ENCODE measurements around the gene HOXC4. TPM values are rescaled to one million over a fixed set of nuclear protein-coding genes. Genes with fewer than 3 reads are reported as not detected.

The HOXC4 gene
- total RNA-seq, 1 experiment from 2014 or later, result 9.6 TPM

DNA sequence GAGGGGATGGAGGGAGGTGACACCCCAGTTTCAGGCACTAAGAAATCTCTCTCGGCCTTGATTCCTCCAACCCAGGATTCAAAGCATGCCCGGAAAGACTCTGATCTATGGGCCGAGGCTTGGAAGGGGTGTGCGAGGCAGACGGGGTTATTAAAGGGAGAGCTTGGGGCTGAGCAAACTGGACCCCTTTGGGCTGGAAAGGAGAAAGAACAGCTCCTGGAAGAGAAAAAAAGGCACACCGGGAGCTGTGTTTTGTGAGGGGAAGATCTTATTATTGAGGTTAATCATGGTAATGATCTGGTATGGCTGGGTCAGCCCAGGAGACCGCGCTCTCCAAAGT, 5.7 kb upstream of the HOXC4 start:
- POLR2A ChIA-PET (ENCODE audit: low non-redundant PET), result interaction anchor here (0.6 kb wide), 1 partner anchor 289 kb away, joined by 4 read pairs; no protein-coding TSS in a partner anchor
- no TSS peak for BruUV-seq (replicated peaks)

DNA sequence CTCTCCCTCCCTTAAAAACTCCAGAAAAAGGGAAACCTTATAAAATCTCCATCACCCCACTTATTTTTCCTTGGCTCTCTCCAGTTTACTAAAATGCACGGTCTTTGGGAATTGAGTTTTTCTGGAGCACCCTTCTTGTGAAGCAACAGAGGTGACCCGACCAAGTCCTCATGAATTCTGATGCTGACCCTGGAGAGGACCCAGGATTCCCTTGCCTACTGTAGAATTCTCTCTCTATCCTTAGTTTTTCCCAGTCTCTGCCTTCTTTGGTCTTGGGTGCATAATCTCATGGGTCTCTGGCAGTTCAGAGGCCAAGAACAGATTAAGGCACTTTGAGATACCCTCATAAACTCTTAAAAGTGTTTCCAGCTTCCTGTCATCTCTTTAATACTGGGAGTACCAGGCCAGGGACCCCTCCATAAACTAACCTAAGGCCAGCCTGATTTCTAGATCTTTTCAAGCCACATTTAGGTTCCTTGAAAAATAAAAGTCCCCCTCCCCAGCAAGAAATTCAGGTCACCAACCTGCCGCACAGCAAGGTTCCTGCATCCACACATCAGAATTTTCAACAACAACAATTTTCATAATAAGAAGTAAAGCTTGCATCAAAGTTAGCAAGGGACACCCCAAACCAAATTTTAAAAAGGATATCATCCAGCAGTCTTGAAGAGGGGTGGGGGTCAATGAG, 5.1 kb upstream of the HOXC4 start:
- Histone ChIP-seq H3K36me3 (ENCODE audit: insufficient read depth, low read length, poor library complexity, severe bottlenecking) (no peaks in the 10 kb centered on the region), H3K4me1 (ENCODE audit: insufficient read depth, low read length, poor library complexity, severe bottlenecking) (peaks cover 20% of the 10 kb centered on the region), H3K27me3 (replicated peaks; ENCODE audit: insufficient read depth, low read depth, low read length, poor library complexity) (no peaks in the 10 kb centered on the region), H3K4me3 (ENCODE audit: low read depth, low read length, poor library complexity, severe bottlenecking) (no peak overlapping the region), H3K27ac (ENCODE audit: low read depth, low read length, poor library complexity, severe bottlenecking) (no peak overlapping the region), H3K9me3 (ENCODE audit: low read depth, low read length, poor library complexity, severe bottlenecking) (no peaks in the 10 kb centered on the region)
- CTCF ChIA-PET, result no interaction called here
- no peak for DNase-seq (ENCODE audit: low spot score)
- intact Hi-C loops (cut with micrococcal nuclease; ENCODE audit: unreplicated experiment), result no loop called here
- POLR2A ChIA-PET (ENCODE audit: low non-redundant PET), result no interaction called here
- no TSS peak for BruUV-seq (replicated peaks)
- TF ChIP-seq, protein P1, sequence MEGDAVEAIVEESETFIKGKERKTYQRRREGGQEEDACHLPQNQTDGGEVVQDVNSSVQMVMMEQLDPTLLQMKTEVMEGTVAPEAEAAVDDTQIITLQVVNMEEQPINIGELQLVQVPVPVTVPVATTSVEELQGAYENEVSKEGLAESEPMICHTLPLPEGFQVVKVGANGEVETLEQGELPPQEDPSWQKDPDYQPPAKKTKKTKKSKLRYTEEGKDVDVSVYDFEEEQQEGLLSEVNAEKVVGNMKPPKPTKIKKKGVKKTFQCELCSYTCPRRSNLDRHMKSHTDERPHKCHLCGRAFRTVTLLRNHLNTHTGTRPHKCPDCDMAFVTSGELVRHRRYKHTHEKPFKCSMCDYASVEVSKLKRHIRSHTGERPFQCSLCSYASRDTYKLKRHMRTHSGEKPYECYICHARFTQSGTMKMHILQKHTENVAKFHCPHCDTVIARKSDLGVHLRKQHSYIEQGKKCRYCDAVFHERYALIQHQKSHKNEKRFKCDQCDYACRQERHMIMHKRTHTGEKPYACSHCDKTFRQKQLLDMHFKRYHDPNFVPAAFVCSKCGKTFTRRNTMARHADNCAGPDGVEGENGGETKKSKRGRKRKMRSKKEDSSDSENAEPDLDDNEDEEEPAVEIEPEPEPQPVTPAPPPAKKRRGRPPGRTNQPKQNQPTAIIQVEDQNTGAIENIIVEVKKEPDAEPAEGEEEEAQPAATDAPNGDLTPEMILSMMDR (conservative IDR thresholded peaks at IDR 0.05; ENCODE audit: low read depth, low read length), result no peak
- no peak for TF ChIP-seq EZH2 (IDR thresholded peaks at IDR 0.05; ENCODE audit: borderline replicate concordance, low read depth, low read length, poor library complexity, severe bottlenecking)

More for the DNA sequence above, 5.7 kb upstream of the HOXC4 start:
- CTCF ChIA-PET, result no interaction called here
- no peaks in the 10 kb centered on the region for H3K27me3 ChIP-seq (replicated peaks; ENCODE audit: insufficient read depth, low read depth, low read length, poor library complexity)
- peaks cover 16% of the 10 kb centered on the region for H3K4me1 ChIP-seq (ENCODE audit: insufficient read depth, low read length, poor library complexity, severe bottlenecking)
- TF ChIP-seq, protein P1 (conservative IDR thresholded peaks at IDR 0.05; ENCODE audit: low read depth, low read length), result no peak
- no peak overlapping the region for H3K4me3 ChIP-seq (ENCODE audit: low read depth, low read length, poor library complexity, severe bottlenecking)
- H3K36me3 ChIP-seq (ENCODE audit: insufficient read depth, low read length, poor library complexity, severe bottlenecking), result no peaks in the 10 kb centered on the region
- H3K9me3 ChIP-seq (ENCODE audit: low read depth, low read length, poor library complexity, severe bottlenecking), result no peaks in the 10 kb centered on the region
- DNase-seq (ENCODE audit: low spot score), result no peak
- no peak overlapping the region for H3K27ac ChIP-seq (ENCODE audit: low read depth, low read length, poor library complexity, severe bottlenecking)
- intact Hi-C loops (cut with micrococcal nuclease; ENCODE audit: unreplicated experiment), result no loop called here

DNA sequence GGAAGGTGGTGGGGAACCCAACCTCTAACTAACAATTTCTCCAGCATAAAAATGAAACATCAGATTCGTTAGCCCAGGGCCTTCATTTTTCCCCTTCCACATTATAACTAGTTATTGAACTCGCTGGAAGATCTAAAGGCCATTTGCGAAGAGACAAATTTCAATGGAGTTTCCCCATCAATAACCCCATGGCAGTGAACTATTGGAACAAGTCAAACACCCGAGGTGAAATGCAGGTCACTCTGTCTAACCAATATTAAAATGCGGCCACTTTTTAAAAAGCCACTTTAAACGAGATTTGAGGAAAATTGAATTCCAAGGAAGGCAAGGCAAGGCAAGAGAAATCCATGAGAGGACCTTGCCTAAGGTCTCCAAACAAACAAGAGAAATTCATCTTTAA, 4.5 kb upstream of the HOXC4 start:
- no peaks in the 10 kb centered on the region for H3K36me3 ChIP-seq (ENCODE audit: insufficient read depth, low read length, poor library complexity, severe bottlenecking)
- peaks cover 21% of the 10 kb centered on the region for H3K4me1 ChIP-seq (ENCODE audit: insufficient read depth, low read length, poor library complexity, severe bottlenecking)
- no peak for DNase-seq (ENCODE audit: low spot score)
- intact Hi-C loops (cut with micrococcal nuclease; ENCODE audit: unreplicated experiment), result no loop called here
- no peaks in the 10 kb centered on the region for H3K27me3 ChIP-seq (replicated peaks; ENCODE audit: insufficient read depth, low read depth, low read length, poor library complexity)
- no peak overlapping the region for H3K4me3 ChIP-seq (ENCODE audit: low read depth, low read length, poor library complexity, severe bottlenecking)
- H3K9me3 ChIP-seq (ENCODE audit: low read depth, low read length, poor library complexity, severe bottlenecking), result no peaks in the 10 kb centered on the region
- CTCF ChIA-PET, result no interaction called here
- TF ChIP-seq EZH2 (IDR thresholded peaks at IDR 0.05; ENCODE audit: borderline replicate concordance, low read depth, low read length, poor library complexity, severe bottlenecking), result no peak
- TF ChIP-seq, protein P1 (conservative IDR thresholded peaks at IDR 0.05; ENCODE audit: low read depth, low read length), result no peak
- BruUV-seq (replicated peaks), result no TSS peak
- POLR2A ChIA-PET (ENCODE audit: low non-redundant PET), result no interaction called here
- no peak overlapping the region for H3K27ac ChIP-seq (ENCODE audit: low read depth, low read length, poor library complexity, severe bottlenecking)
